IPS-18a (cell line): ENCODE results near the gene CCR5.

Source experiments
- H3K27ac ChIP-seq: one replicate; pipeline ENCODE4 v1.5.1; 2013; ENCODE audit warnings: low read length
- H3K27me3 ChIP-seq: one replicate; pipeline ENCODE4 v1.6.1; 2013; ENCODE audit warnings: mild to moderate bottlenecking, low read length; ENCODE audit not compliant: control insufficient read depth, insufficient read depth
- H3K36me3 ChIP-seq: one replicate; pipeline ENCODE4 v1.6.1; 2013; ENCODE audit warnings: low read depth, low read length; ENCODE audit not compliant: control insufficient read depth
- H3K4me1 ChIP-seq: one replicate; pipeline ENCODE4 v1.6.1; 2013; ENCODE audit warnings: low read depth, low read length; ENCODE audit not compliant: control insufficient read depth
- H3K4me3 ChIP-seq: one replicate; pipeline ENCODE4 v1.5.1; 2013; ENCODE audit warnings: low read length
- H3K9ac ChIP-seq: one replicate; pipeline ENCODE4 v1.6.1; 2013; ENCODE audit warnings: mild to moderate bottlenecking, low read length, moderate library complexity
- H3K9me3 ChIP-seq: one replicate; pipeline ENCODE4 v1.6.1; 2013; ENCODE audit warnings: low read depth, low read length; ENCODE audit not compliant: control insufficient read depth

Gene CCR5

DNA sequence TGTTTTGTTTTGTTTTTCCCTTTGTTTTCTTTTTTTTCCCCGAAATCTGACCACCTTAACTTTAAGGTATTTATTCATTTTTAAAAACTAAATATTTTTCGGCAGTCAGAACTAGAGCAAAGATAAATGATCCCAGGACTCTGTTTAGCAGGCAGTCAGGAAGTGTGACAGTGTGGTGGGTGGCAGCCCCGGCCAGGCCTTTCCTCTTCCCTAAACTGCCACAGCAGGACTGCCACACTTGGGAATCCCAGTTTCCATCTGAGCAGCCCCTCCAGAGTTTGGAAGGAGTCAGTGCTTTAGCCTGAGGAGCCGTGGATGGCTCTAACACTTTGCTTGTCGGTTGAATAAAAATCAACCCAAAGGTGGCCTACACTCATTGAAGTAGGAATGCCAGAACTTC lies 43.2 kb downstream of the CCR5 start:
- Histone ChIP-seq H3K27me3 (no peaks in the 10 kb centered on the region), H3K9ac (no peak overlapping the region), H3K27ac (no peak overlapping the region), H3K9me3 (no peaks in the 10 kb centered on the region), H3K36me3 (no peaks in the 10 kb centered on the region), H3K4me1 (no peaks in the 10 kb centered on the region), H3K4me3 (no peak overlapping the region)

GRCh38 chr3:46414739-46415138 lies 44.0 kb downstream of the CCR5 start:
- Histone ChIP-seq H3K27ac (no peak overlapping the region), H3K9me3 (no peaks in the 10 kb centered on the region), H3K4me3 (no peak overlapping the region), H3K36me3 (no peaks in the 10 kb centered on the region), H3K4me1 (no peaks in the 10 kb centered on the region), H3K9ac (no peak overlapping the region), H3K27me3 (no peaks in the 10 kb centered on the region)

DNA sequence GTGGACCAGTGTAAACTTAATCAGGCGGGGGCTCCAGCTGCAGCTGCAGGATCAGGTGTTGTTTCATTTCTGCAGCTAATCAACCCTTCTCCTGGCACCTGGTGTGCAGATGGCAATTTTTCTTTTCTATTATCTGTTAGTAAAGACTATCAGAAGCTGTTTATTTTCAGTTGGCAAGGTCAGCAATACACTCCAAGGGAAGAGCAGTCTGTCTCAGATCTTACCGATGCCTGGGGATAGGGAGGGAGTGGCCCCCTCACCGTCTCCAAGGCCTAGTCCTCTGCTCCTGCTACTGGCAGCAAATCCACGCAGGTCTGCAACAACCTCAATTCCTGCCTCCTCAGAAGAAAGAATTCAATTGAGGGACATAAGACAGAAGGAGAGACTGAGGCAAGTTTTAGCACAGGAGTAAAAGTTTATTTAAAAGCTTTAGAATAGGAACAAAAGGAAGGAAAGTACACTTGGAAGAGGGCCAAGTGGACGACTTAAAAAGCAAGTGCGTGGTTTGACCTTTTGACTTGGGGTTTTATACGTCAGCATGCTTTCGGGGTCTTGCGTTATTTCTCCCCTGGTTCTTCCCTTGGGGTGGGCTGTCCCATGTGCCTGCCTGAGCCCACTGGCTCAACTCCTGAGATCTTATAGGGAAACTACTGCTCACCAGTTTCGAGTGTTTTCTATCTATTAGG lies 45.5 kb downstream of the CCR5 start:
- Histone ChIP-seq H3K9ac (no peak overlapping the region), H3K27ac (no peak overlapping the region), H3K4me3 (no peak overlapping the region), H3K4me1 (no peaks in the 10 kb centered on the region), H3K27me3 (no peaks in the 10 kb centered on the region), H3K36me3 (no peaks in the 10 kb centered on the region), H3K9me3 (no peaks in the 10 kb centered on the region)

GRCh38 chr3:46416811-46417510 lies 46.2 kb downstream of the CCR5 start:
- Histone ChIP-seq H3K27me3 (no peaks in the 10 kb centered on the region), H3K4me1 (no peaks in the 10 kb centered on the region), H3K36me3 (no peaks in the 10 kb centered on the region), H3K9me3 (no peaks in the 10 kb centered on the region), H3K4me3 (no peak overlapping the region), H3K9ac (no peak overlapping the region), H3K27ac (no peak overlapping the region)

DNA sequence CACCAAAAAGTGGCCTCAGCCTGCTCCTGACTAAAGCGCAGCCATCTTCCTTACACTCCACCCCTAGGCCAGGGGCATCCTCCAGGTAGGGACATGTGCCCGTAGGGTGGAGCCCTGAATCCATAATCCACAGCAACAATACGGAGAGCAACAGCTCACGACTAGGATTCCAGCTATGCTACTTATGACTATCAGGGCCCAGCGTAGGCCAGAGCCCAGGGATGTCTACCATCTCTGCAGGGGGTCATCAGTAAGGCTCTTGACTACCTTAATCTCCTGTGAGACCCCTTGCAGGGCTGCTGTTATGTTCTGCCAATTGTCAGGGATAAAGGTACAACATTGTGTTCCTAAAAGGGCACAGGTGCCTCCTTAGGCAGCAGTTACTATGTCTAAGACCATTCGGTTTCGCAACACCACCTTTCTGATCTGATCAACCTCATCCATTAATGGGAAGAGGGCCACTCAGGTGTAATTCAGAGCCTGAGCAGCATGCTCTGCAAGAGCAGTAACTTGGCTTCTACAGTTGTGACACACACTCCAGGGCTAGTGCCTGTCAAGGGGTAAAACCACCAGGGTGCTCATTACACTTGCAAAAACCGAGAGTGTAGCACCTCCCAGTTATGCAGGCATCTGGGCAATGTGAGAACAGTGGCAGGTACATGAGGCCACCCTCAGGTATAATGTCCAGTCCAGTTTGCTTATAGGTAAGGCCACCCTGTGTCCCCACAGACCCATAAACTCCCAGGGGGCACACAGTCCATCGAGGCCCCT lies 47.3 kb downstream of the CCR5 start:
- Histone ChIP-seq H3K4me3 (no peak overlapping the region), H3K9me3 (no peaks in the 10 kb centered on the region), H3K4me1 (no peaks in the 10 kb centered on the region)

GRCh38 chr3:46419816-46420215 lies 49.1 kb downstream of the CCR5 start:
- no peaks in the 10 kb centered on the region for H3K36me3 ChIP-seq
- no peaks in the 10 kb centered on the region for H3K9me3 ChIP-seq
- H3K9ac ChIP-seq = no peak overlapping the region
- no peaks in the 10 kb centered on the region for H3K27me3 ChIP-seq
- H3K4me1 ChIP-seq = no peaks in the 10 kb centered on the region
- H3K4me3 ChIP-seq = no peak overlapping the region
- no peak overlapping the region for H3K27ac ChIP-seq

More for the DNA sequence above, 47.3 kb downstream of the CCR5 start:
- Histone ChIP-seq H3K27ac (no peak overlapping the region), H3K36me3 (no peaks in the 10 kb centered on the region), H3K27me3 (no peaks in the 10 kb centered on the region), H3K9ac (no peak overlapping the region)

- H3K9ac ChIP-seq = no peak overlapping the region
- no peaks in the 10 kb centered on the region for H3K4me1 ChIP-seq
- no peak overlapping the region for H3K4me3 ChIP-seq
- H3K27me3 ChIP-seq = no peaks in the 10 kb centered on the region
- no peaks in the 10 kb centered on the region for H3K36me3 ChIP-seq
- H3K9me3 ChIP-seq = no peaks in the 10 kb centered on the region
- no peak overlapping the region for H3K27ac ChIP-seq
Observed at GRCh38 chr3:46420931-46421330, 50.2 kb downstream of the CCR5 start.

- Histone ChIP-seq H3K36me3 (no peaks in the 10 kb centered on the region), H3K27ac (no peak overlapping the region), H3K4me3 (no peak overlapping the region), H3K27me3 (no peaks in the 10 kb centered on the region), H3K4me1 (no peaks in the 10 kb centered on the region), H3K9me3 (no peaks in the 10 kb centered on the region), H3K9ac (no peak overlapping the region)
Observed at GRCh38 chr3:46422617-46423016, 51.9 kb downstream of the CCR5 start.

- Histone ChIP-seq H3K36me3 (no peaks in the 10 kb centered on the region), H3K9me3 (no peaks in the 10 kb centered on the region), H3K27ac (no peak overlapping the region), H3K4me3 (no peak overlapping the region), H3K4me1 (no peaks in the 10 kb centered on the region), H3K27me3 (no peaks in the 10 kb centered on the region), H3K9ac (no peak overlapping the region)
Observed at GRCh38 chr3:46423588-46423987, 52.8 kb downstream of the CCR5 start.
